ENCODE measurements around the gene TLL2.

The TLL2 gene

GRCh38 chr10:96512524-96513304, 1.0 kb downstream of the TLL2 start:
- TF ChIP-seq REST (IDR thresholded peaks at IDR 0.05; ENCODE audit: insufficient read depth in 1 of 2, low read depth in 2 of 2, low read length in 2 of 2) (no peak), TAF1 (IDR thresholded peaks at IDR 0.05; ENCODE audit: borderline replicate concordance, insufficient read depth, low read length) (no peak), FOXP2 (optimal IDR thresholded peaks at IDR 0.05; ENCODE audit: borderline replicate concordance, extremely low read depth, extremely low read length, insufficient read depth) (no peak), POLR2AphosphoS5 (IDR thresholded peaks at IDR 0.05; ENCODE audit: low read depth, low read length) (no peak), SIN3A (IDR thresholded peaks at IDR 0.05; ENCODE audit: borderline replicate concordance, insufficient read depth, low read length) (no peak)

GRCh38 chr10:96511044-96511945, 2.4 kb downstream of the TLL2 start:
- TF ChIP-seq SIN3A (IDR thresholded peaks at IDR 0.05; ENCODE audit: borderline replicate concordance, insufficient read depth, low read length) (no peak), POLR2AphosphoS5 (IDR thresholded peaks at IDR 0.05; ENCODE audit: low read depth, low read length) (no peak), TAF1 (IDR thresholded peaks at IDR 0.05; ENCODE audit: borderline replicate concordance, insufficient read depth, low read length) (no peak), REST (IDR thresholded peaks at IDR 0.05; ENCODE audit: insufficient read depth in 1 of 2, low read depth in 2 of 2, low read length in 2 of 2) (no peak), FOXP2 (optimal IDR thresholded peaks at IDR 0.05; ENCODE audit: borderline replicate concordance, extremely low read depth, extremely low read length, insufficient read depth) (no peak)

- TF ChIP-seq POLR2AphosphoS5 (IDR thresholded peaks at IDR 0.05; ENCODE audit: low read depth, low read length) (no peak), TAF1 (IDR thresholded peaks at IDR 0.05; ENCODE audit: borderline replicate concordance, insufficient read depth, low read length) (no peak), REST (IDR thresholded peaks at IDR 0.05; ENCODE audit: insufficient read depth in 1 of 2, low read depth in 2 of 2, low read length in 2 of 2) (no peak), FOXP2 (optimal IDR thresholded peaks at IDR 0.05; ENCODE audit: borderline replicate concordance, extremely low read depth, extremely low read length, insufficient read depth) (no peak), SIN3A (IDR thresholded peaks at IDR 0.05; ENCODE audit: borderline replicate concordance, insufficient read depth, low read length) (no peak)
These were observed 4.6 kb downstream of the TLL2 start for GRCh38 chr10:96509017-96509641.

- TF ChIP-seq SIN3A (IDR thresholded peaks at IDR 0.05; ENCODE audit: borderline replicate concordance, insufficient read depth, low read length): no peak
- TF ChIP-seq TAF1 (IDR thresholded peaks at IDR 0.05; ENCODE audit: borderline replicate concordance, insufficient read depth, low read length): no peak
- TF ChIP-seq POLR2AphosphoS5 (IDR thresholded peaks at IDR 0.05; ENCODE audit: low read depth, low read length): no peak
- no peak for TF ChIP-seq REST (IDR thresholded peaks at IDR 0.05; ENCODE audit: insufficient read depth in 1 of 2, low read depth in 2 of 2, low read length in 2 of 2)
- TF ChIP-seq FOXP2 (optimal IDR thresholded peaks at IDR 0.05; ENCODE audit: borderline replicate concordance, extremely low read depth, extremely low read length, insufficient read depth): no peak
These were observed 6.7 kb downstream of the TLL2 start for GRCh38 chr10:96507044-96507443.
